GM18858 (cell line): ENCODE results near the gene IGSF3.
"Not testable (repeated sequence)": the region's sequence is repeated elsewhere in the genome, so short reads cannot be mapped to it uniquely, and the experiment has no call there.

Source experiments
- ATAC-seq: cut with Tn5 transposase; IDR thresholded peaks from one replicate; pipeline ENCODE4 v1.9.1; 2021; ENCODE audit not compliant: unreplicated experiment

Gene IGSF3

GRCh38 chr1:116664366-116664977 is 3.1 kb downstream of the IGSF3 start:
- ATAC-seq, result no peak

- no peak for ATAC-seq
Measured at GRCh38 chr1:116663821-116664220, 3.7 kb downstream of the IGSF3 start.

GRCh38 chr1:116661633-116662032 is 5.9 kb downstream of the IGSF3 start:
- no peak for ATAC-seq

GRCh38 chr1:116658645-116659044 is 8.9 kb downstream of the IGSF3 start:
- not testable (repeated sequence) for ATAC-seq

DNA sequence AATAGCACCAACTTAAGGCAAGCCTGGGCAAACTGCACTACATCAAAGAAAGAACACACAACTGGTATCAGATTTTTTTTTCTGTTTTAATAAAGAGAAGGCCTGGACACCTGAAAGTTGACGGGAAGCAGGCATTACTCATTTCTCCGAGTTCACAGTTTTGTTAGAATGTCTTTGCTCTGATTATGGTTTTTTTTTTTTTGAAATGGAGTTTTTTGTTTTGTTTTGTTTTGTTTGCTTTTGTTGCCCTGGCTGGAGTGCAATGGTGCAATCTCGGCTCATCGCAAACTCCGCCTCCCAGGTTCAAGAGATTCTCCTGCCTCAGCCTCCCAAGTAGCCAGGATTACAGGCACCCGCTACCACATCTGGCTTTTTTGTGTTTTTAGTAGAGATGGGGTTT is 9.7 kb downstream of the IGSF3 start:
- ATAC-seq, result not testable (repeated sequence)

DNA sequence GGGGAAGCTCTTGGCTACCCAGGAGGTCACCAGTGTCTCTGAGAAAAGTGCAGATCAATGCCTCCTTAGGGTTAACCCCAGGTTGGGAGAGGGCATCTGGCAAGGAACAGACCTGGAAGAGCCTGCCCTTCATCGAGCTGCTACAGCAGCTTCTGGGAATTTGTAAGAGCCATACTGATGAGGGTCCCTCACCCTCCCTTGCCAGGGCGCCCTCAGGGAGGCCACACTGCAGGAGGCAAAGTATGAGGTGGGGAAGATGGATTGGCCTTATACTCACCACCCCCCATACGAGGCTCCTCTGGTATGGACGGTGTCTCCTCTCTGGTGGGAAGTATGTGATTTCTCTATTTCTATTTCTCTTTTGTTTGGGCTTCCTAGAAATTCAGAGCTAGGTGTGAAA is 13.2 kb downstream of the IGSF3 start:
- ATAC-seq, result no peak

DNA sequence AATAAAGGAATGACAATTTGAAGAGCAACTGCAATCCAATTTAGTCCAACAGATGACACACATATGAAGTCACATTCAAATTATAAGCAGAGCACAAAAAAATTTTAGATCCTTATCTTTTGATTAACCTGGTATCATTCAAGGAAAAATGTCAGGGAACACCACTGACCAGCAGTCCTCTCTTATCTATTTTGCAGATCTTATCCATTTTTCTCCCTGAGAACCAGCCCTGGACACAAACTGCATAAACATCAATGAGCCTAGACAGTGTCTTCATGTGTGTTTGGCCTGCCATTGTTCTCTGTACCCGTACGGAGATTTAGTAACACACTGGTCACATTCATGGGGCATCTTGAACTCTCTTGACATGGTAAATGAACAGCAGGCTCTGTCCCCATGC is 14.9 kb downstream of the IGSF3 start:
- ATAC-seq, result not testable (repeated sequence)

- ATAC-seq, result not testable (repeated sequence)
Measured at GRCh38 chr1:116650781-116651180, 16.8 kb downstream of the IGSF3 start.

- ATAC-seq, result not testable (repeated sequence)
Measured at GRCh38 chr1:116649041-116649440, 18.5 kb downstream of the IGSF3 start.

DNA sequence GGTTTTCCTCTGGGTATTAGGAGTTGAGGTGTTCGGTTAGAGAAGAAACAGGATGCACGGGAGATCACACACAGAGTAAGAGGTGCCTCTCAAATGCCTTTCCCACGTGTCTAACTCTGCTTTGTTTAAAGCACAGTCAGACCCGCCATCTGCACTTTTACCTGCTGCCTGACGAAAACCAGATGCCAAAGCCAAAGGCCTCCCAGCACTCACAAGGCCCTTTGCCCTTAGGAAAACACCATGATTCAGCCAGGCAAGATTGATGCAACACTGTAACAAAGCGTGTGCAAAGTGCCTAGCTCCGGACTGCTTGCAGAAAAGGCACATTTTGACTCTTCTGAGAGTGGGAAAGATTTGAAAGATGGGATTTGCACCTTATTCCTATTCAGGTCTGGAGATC is 19.2 kb downstream of the IGSF3 start:
- not testable (repeated sequence) for ATAC-seq

DNA sequence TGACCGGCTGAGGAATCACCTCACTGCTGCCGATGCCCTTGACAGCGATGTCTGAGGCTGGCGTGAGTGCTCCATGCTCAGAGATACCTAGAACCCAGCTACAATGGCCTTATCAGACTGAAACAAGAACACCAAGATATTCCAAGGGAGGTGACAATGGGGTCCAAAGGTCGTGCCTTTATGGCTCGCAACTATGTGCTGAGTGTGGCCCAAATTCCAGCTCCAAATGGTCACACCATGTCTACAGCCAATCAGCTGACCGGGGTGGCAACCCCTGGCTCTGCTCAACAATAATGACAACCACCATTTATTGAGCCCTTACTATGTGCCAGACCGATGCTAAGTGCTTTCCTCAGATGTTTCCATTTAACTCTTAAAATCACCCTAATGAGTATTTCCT is 20.3 kb downstream of the IGSF3 start:
- not testable (repeated sequence) for ATAC-seq

GRCh38 chr1:116646673-116647170 is 20.8 kb downstream of the IGSF3 start:
- ATAC-seq, result not testable (repeated sequence)

DNA sequence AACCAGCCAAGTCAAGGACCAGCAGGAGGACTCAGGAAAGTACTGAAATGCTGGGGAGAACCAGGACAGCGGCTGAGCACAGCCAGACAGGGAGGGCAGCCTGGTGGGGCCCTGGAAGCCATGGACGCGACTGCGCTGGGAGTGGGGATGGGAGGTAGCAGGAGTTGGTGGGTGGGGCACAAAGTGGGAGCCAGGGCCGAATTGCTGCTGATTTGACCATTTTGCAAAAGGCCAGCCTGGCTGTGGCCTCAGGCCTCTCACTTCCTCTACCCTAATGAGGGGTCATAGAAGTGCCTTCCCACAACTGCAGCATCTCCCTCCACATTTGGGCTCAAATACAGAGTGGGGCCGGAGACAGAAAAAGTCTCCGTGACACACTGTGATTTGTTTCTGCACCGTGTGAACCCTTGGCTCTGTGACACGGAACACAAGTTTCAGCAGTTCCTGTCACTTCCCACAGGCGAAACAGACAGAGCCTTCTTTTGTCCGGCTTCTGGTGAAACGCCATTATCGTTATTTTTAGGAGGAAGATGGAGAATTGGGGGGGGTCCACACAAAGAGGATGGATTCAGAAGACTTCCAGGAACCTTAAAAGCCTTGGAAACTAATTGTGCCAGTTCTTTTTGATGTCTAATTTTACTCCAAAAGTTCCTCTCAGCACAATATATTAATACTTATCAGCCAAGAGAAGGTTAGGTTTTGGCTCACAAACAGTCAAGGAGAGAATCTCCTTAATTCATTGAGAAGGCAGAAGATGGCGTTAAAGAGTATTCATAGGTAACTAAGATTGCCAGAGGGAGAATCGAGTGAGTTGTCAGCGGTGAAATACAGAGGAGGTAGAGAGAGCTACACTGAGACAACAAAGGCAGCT is 21.5 kb downstream of the IGSF3 start:
- ATAC-seq, result not testable (repeated sequence)

- ATAC-seq, result not testable (repeated sequence)
Measured at GRCh38 chr1:116644993-116645392, 22.5 kb downstream of the IGSF3 start.

- not testable (repeated sequence) for ATAC-seq
Measured at GRCh38 chr1:116644096-116644495, 23.4 kb downstream of the IGSF3 start.

DNA sequence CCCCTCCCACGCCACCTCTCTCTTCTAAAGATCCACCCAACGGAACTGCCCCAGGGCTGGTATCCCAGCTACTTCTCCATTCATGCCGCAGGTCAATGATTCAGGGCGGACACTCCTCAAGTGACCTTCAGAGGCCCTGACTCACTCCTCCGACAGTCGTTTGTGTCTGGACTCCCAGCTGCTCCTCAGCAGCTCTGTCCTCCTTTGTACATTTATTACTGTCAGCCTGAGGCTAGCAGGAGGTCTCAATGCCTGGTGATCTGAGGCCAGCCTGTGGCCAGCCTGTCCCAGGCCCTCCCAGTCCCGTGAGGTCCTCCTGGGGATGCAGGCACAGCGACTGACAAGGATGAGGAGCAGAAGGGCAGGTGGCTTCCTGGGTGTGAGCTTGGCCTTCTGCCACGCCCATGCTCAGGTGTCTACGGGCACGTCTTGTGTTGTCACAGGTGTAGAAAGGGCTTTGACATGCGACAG is 24.2 kb downstream of the IGSF3 start:
- not testable (repeated sequence) for ATAC-seq

DNA sequence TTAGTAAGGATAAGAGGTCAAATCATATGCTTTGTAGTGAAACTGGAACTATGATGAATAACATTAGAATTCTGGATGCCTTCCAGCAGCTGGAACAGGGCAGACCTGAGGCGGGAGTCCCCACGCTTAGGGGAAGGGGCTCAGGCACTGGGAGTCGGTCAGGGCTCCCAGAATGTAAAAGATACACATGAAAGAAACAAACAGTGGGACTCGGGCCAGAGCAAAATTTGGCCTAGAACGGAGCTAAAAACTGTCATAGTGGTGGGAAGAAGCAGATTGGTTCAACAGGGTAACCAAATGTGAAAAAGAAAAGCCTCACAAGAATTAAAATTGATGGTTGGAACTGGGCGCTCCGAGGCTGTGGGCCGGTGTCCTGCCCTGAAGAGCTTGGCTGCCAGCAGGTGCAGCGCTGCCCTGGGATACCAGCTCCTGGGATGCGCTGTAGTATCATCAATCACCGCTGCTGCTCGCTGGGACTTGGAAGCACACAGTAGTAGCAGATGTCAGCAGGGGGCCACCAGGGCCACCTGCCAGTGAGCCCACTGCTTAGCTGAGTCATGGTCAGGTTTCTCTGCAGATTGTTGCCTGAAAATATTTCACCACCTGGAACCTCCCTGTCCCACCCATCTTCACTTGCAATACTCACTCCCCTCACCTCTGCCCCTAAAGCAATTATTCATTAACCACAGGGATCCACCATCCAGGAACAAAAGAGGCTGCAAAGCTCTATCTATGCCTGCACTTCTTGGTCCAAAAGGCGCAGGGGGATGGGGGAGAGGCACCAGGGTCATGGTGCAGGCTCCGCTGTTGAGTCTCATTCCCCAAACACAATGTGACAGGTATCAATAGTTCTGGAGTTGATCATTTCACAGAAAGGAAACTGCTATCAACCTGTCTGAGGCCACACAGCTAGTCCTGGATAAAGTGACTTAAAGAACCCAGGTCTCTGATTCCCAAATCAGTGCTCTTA is 24.9 kb downstream of the IGSF3 start:
- not testable (repeated sequence) for ATAC-seq

DNA sequence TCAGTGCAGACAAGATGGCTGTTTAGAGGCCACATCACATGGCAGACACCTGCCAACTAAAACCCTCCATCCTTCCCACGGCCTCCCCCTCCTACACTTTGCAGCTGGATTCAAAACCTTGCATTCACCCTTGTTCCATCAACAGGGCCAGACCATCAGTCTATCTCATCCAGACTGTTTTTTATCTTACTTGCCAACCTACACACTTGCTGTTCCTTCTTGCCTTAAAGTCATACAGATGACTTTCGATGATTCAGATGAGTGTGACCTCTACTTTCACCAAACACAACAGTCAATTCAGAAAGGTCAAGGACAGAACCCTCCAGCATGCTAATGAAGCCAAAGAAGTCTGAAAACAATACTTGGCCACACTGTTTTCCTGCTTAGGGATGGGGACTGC is 29.9 kb downstream of the IGSF3 start:
- ATAC-seq, result not testable (repeated sequence)

GRCh38 chr1:116636584-116636983 is 30.9 kb downstream of the IGSF3 start:
- ATAC-seq, result not testable (repeated sequence)

DNA sequence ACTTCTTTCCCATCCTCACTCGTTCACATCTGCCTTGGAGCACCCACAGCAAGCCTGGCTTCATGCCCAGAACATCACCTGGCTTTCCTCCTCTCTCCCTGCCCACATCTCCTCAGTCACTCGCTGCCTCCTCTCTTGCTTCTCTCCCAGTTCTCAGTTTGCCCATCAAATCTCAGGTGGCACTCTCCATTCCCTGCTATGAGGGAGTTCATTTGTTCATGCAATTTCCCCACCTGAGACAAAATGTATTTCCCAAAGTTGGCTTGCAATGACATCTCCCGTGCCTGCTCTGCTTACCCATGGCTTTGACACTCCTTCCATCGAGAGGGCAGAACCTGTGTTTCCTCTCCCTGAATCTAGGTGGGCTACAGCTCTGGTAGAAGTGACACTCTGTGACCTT is 33.1 kb downstream of the IGSF3 start:
- ATAC-seq, result not testable (repeated sequence)
